Karpas-422 (cell line): Measurements from ENCODE around the gene WAPL. TPM values are rescaled to one million over a fixed set of nuclear protein-coding genes. Genes with fewer than 3 reads are reported as not detected.
A peak's percentile ranks its signal among the peaks of the same experiment; 100 is the strongest.

ENCODE experiments used
- DNase-seq: peaks from one replicate; pipeline ENCODE4 v3.0.0-alpha.2; 2015
- H2AFZ ChIP-seq: fragments of 200-600 bp; sonication (generic); 2 replicates; pipeline ENCODE4 v1.6.1; 2014; ENCODE audit warnings: antibody characterized with exemption, low read length, mixed read lengths
- H3K27ac ChIP-seq: fragments of 200-600 bp; sonication (generic); 2 replicates; pipeline ENCODE4 v1.5.1; 2014; ENCODE audit warnings: mild to moderate bottlenecking, low read length, moderate library complexity
- H3K27me3 ChIP-seq: fragments of 200-600 bp; sonication (generic); 2 replicates; pipeline ENCODE4 v1.6.1; 2014; ENCODE audit warnings: low read length, mixed read lengths
- H3K36me3 ChIP-seq: fragments of 200-600 bp; sonication (generic); 2 replicates; pipeline ENCODE4 v1.6.1; 2014; ENCODE audit warnings: low read length, mixed read lengths; ENCODE audit not compliant: insufficient read depth
- H3K4me1 ChIP-seq: fragments of 200-600 bp; sonication (generic); 2 replicates; pipeline ENCODE4 v1.6.1; 2014; ENCODE audit warnings: mild to moderate bottlenecking, low read length, mixed read lengths
- H3K4me2 ChIP-seq: fragments of 200-600 bp; sonication (generic); 2 replicates; pipeline ENCODE4 v1.6.1; 2014; ENCODE audit warnings: low read length, low read depth, mild to moderate bottlenecking; ENCODE audit not compliant: poor library complexity, severe bottlenecking
- H3K4me3 ChIP-seq: fragments of 200-600 bp; sonication (generic); 2 replicates; pipeline ENCODE4 v1.5.1; 2014; ENCODE audit warnings: mild to moderate bottlenecking, antibody characterized with exemption, low read length, mixed read lengths
- H3K79me2 ChIP-seq: fragments of 200-600 bp; sonication (generic); 2 replicates; pipeline ENCODE4 v1.6.1; 2014; ENCODE audit warnings: mild to moderate bottlenecking, low read length, mixed read lengths
- H3K9ac ChIP-seq: fragments of 200-600 bp; sonication (generic); 2 replicates; pipeline ENCODE4 v1.6.0; 2014; ENCODE audit warnings: low read length
- H3K9me2 ChIP-seq: fragments of 200-600 bp; sonication (generic), shearing (Covaris generic); replicated peaks from 2 replicates; pipeline ENCODE4 v1.6.0; 2014; ENCODE audit warnings: mild to moderate bottlenecking, low read length, moderate library complexity; ENCODE audit not compliant: insufficient read depth
- H3K9me3 ChIP-seq: fragments of 300-700, 200-600 bp; sonication (generic); 2 replicates; pipeline ENCODE4 v1.6.1; 2014; ENCODE audit warnings: low read length, mixed read lengths
- H4K20me1 ChIP-seq: fragments of 200-600 bp; sonication (generic); 2 replicates; pipeline ENCODE4 v1.6.1; 2014; ENCODE audit warnings: mild to moderate bottlenecking, antibody characterized with exemption, low read length, low read depth; ENCODE audit not compliant: insufficient read depth
- total RNA-seq: library from RNA; depleted of rRNA; stranded (reverse); fragments of >200 nt; shearing (Covaris generic); gene quantifications from 2 replicates; pipeline ENCODE4 v1.2.3, GENCODE V29; 2014; ENCODE audit warnings: low replicate concordance

The WAPL gene
- total RNA-seq, 1 experiment from 2014 or later: 30.5 TPM

- H3K4me2 ChIP-seq: peak overlapping the region; percentile 84
- peak overlapping the region; percentile 81 for H3K4me3 ChIP-seq
- peaks cover 13% of the 10 kb centered on the region; the same call in 1 of the 2 replicates for H3K36me3 ChIP-seq
- H3K27me3 ChIP-seq: no peaks in the 10 kb centered on the region
- H3K79me2 ChIP-seq: peaks cover 51% of the 10 kb centered on the region
- peaks cover 32% of the 10 kb centered on the region for H3K4me1 ChIP-seq
- H3K9me3 ChIP-seq: no peaks in the 10 kb centered on the region
- H3K9me2 ChIP-seq: no peaks in the 10 kb centered on the region
- peak overlapping the region; percentile 73 for H3K27ac ChIP-seq
- peak; percentile 72 for DNase-seq
- H4K20me1 ChIP-seq: 0 out of 2 replicates have a peak, but pooled peaks cover 5% of the 10 kb centered on the region
- no peak overlapping the region for H2AFZ ChIP-seq
- H3K9ac ChIP-seq: peak overlapping the region; percentile 91
These were observed 518 bp downstream of the WAPL start for GRCh38 chr10:86520871-86521677.

GRCh38 chr10:86518781-86519180 is 2.8 kb downstream of the WAPL start:
- peaks cover 41% of the 10 kb centered on the region for H3K4me1 ChIP-seq

GRCh38 chr10:86512137-86512536 is 9.5 kb downstream of the WAPL start:
- no peaks in the 10 kb centered on the region for H4K20me1 ChIP-seq
- no peaks in the 10 kb centered on the region for H3K9me3 ChIP-seq
- H3K79me2 ChIP-seq: peaks cover 90% of the 10 kb centered on the region
- H3K27ac ChIP-seq: peak overlapping the region; percentile 38; the same call in 1 of the 2 replicates
- peaks cover 54% of the 10 kb centered on the region for H3K4me1 ChIP-seq
- no peaks in the 10 kb centered on the region for H3K9me2 ChIP-seq
- H3K9ac ChIP-seq: no peak overlapping the region
- peak overlapping the region; percentile 0 for H3K4me2 ChIP-seq
- no peak for DNase-seq
- H3K4me3 ChIP-seq: no peak overlapping the region
- no peak overlapping the region for H2AFZ ChIP-seq
- H3K27me3 ChIP-seq: no peaks in the 10 kb centered on the region
- H3K36me3 ChIP-seq: peaks cover 3% of the 10 kb centered on the region; the same call in 1 of the 2 replicates

More at GRCh38 chr10:86518781-86519180, 2.8 kb downstream of the WAPL start:
- peak overlapping the region; percentile 84 for H3K4me2 ChIP-seq
- H3K27ac ChIP-seq: peak overlapping the region; percentile 73
- H3K9ac ChIP-seq: no peak overlapping the region
- H3K79me2 ChIP-seq: peaks cover 72% of the 10 kb centered on the region
- H3K9me2 ChIP-seq: no peaks in the 10 kb centered on the region
- peaks cover 13% of the 10 kb centered on the region; the same call in 1 of the 2 replicates for H3K36me3 ChIP-seq
- H3K27me3 ChIP-seq: no peaks in the 10 kb centered on the region
- no peaks in the 10 kb centered on the region for H3K9me3 ChIP-seq
- no peak for DNase-seq
- H3K4me3 ChIP-seq: no peak overlapping the region
- H4K20me1 ChIP-seq: 0 out of 2 replicates have a peak, but pooled peaks cover 5% of the 10 kb centered on the region
- H2AFZ ChIP-seq: no peak overlapping the region

- H3K4me3 ChIP-seq: no peak overlapping the region
- H2AFZ ChIP-seq: no peak overlapping the region
- H3K79me2 ChIP-seq: peaks cover 84% of the 10 kb centered on the region
- H3K36me3 ChIP-seq: peaks cover 2% of the 10 kb centered on the region; the same call in 1 of the 2 replicates
- no peak for DNase-seq
- no peaks in the 10 kb centered on the region for H3K9me2 ChIP-seq
- H3K4me2 ChIP-seq: no peak overlapping the region
- H3K27me3 ChIP-seq: no peaks in the 10 kb centered on the region
- no peaks in the 10 kb centered on the region for H3K9me3 ChIP-seq
- H3K27ac ChIP-seq: peak overlapping the region; percentile 38; the same call in 1 of the 2 replicates
- no peak overlapping the region for H3K9ac ChIP-seq
- no peaks in the 10 kb centered on the region for H4K20me1 ChIP-seq
- peaks cover 63% of the 10 kb centered on the region for H3K4me1 ChIP-seq
These were observed 10.3 kb downstream of the WAPL start for GRCh38 chr10:86511027-86511865.

- Histone ChIP-seq H3K9ac (no peak overlapping the region), H3K9me2 (no peaks in the 10 kb centered on the region), H4K20me1 (no peaks in the 10 kb centered on the region), H2AFZ (no peak overlapping the region), H3K4me2 (no peak overlapping the region), H3K4me3 (no peak overlapping the region), H3K36me3 (peaks cover 2% of the 10 kb centered on the region; the same call in 1 of the 2 replicates), H3K4me1 (peaks cover 67% of the 10 kb centered on the region), H3K27me3 (no peaks in the 10 kb centered on the region), H3K9me3 (no peaks in the 10 kb centered on the region), H3K27ac (no peak overlapping the region), H3K79me2 (peaks cover 86% of the 10 kb centered on the region)
- DNase-seq: no peak
These were observed 12.4 kb downstream of the WAPL start for GRCh38 chr10:86509145-86509544.

GRCh38 chr10:86508217-86508616 is 13.4 kb downstream of the WAPL start:
- H3K4me1 ChIP-seq: peaks cover 62% of the 10 kb centered on the region

GRCh38 chr10:86506499-86506898 is 15.1 kb downstream of the WAPL start:
- H3K4me3 ChIP-seq: peak overlapping the region; percentile 14; the same call in 1 of the 2 replicates

More at GRCh38 chr10:86508217-86508616, 13.4 kb downstream of the WAPL start:
- H3K4me2 ChIP-seq: peak overlapping the region; percentile 44
- H3K9ac ChIP-seq: 0 out of 2 replicates have a peak overlapping the region, but pooled peaks have one; percentile 9
- DNase-seq: no peak
- no peaks in the 10 kb centered on the region for H4K20me1 ChIP-seq
- peaks cover 2% of the 10 kb centered on the region; the same call in 1 of the 2 replicates for H3K36me3 ChIP-seq
- peak overlapping the region; percentile 92 for H3K27ac ChIP-seq
- H3K27me3 ChIP-seq: no peaks in the 10 kb centered on the region
- no peaks in the 10 kb centered on the region for H3K9me3 ChIP-seq
- H3K9me2 ChIP-seq: no peaks in the 10 kb centered on the region
- no peak overlapping the region for H3K4me3 ChIP-seq
- H3K79me2 ChIP-seq: peaks cover 85% of the 10 kb centered on the region
- no peak overlapping the region for H2AFZ ChIP-seq

More at GRCh38 chr10:86506499-86506898, 15.1 kb downstream of the WAPL start:
- H3K79me2 ChIP-seq: peaks cover 85% of the 10 kb centered on the region
- DNase-seq: peak; percentile 66
- no peaks in the 10 kb centered on the region for H3K9me2 ChIP-seq
- peaks cover 2% of the 10 kb centered on the region; the same call in 1 of the 2 replicates for H3K36me3 ChIP-seq
- H3K9ac ChIP-seq: 0 out of 2 replicates have a peak overlapping the region, but pooled peaks have one; percentile 20
- peak overlapping the region; percentile 92 for H3K27ac ChIP-seq
- H3K4me2 ChIP-seq: peak overlapping the region; percentile 54
- no peaks in the 10 kb centered on the region for H4K20me1 ChIP-seq
- no peaks in the 10 kb centered on the region for H3K27me3 ChIP-seq
- no peaks in the 10 kb centered on the region for H3K9me3 ChIP-seq
- H2AFZ ChIP-seq: no peak overlapping the region
- peaks cover 61% of the 10 kb centered on the region for H3K4me1 ChIP-seq
